Measurements from ENCODE around the gene CBX7. TPM values are rescaled to one million over a fixed set of nuclear protein-coding genes. Genes with fewer than 3 reads are reported as not detected.
A peak's percentile ranks its signal among the peaks of the same experiment; 100 is the strongest.

The CBX7 gene
- total and polyA plus RNA-seq, 9 of the 15 experiments (the other 6 are each of a cell fraction or from before 2014, with no cell fraction given), result 0.04 to 5.2 (median 2.8) TPM

DNA sequence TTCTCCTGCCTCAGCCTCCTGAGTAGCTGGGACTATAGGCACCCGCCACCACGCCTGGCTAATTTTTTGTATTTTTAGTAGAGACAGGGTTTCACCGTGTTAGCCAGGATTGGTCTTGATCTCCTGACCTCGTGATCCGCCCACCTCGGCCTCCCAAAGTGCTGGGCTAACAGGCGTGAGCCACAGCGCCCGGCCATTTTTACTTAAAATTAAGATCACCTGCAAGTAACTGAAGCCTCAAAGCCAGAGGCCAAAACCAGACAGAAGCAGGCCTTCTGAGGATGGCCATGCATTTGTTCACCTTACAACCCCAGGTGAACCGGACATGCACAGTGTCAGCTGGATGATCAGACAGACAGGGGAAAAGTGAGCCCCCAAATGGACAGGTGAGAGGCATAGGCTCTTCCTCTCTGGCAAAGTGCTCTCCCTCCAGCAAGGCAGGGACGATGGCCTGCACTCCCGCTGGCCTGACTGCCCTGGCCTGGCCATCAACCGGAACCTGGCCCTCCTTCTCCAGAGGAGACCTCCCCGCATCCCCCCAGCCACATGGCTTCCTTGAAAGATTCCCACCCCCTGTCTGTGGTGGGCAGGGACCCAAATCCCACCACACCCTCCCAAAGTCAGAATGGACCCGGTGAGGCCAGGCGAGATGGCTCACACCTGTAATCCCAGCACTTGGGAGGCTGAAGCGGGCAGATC lies 29.6 kb downstream of the CBX7 start:
- H3K4me1 ChIP-seq (replicated peaks in 1 of 2; ENCODE audit: control insufficient read depth in 2 of 2, insufficient read depth in 2 of 2, low read length in 2 of 2), result peaks cover 0 to 2% of the 10 kb centered on the region in 2 experiments; a peak in 2 of 5 replicates
- no peak for ATAC-seq
- H3K79me2 ChIP-seq (ENCODE audit: control insufficient read depth, insufficient read depth, low read length), result no peaks in the 10 kb centered on the region
- H3K4me2 ChIP-seq (ENCODE audit: insufficient read depth, low read length), result no peak overlapping the region
- H3K9ac ChIP-seq (ENCODE audit: insufficient read depth in 1 of 2, low read depth in 2 of 2, low read length in 2 of 2), result no peak overlapping the region
- H2AFZ ChIP-seq (ENCODE audit: low read depth, low read length), result no peak overlapping the region
- H3K4me3 ChIP-seq, result no peak overlapping the region
- no peaks in the 10 kb centered on the region for H3K36me3 ChIP-seq (ENCODE audit: control insufficient read depth, insufficient read depth, low read length)
- no peak overlapping the region for H3K27ac ChIP-seq (ENCODE audit: extremely low read depth, low read depth, low read length)
- no peaks in the 10 kb centered on the region for H3K9me3 ChIP-seq (replicated peaks; ENCODE audit: control insufficient read depth, insufficient read depth, low read depth, low read length)
- in situ Hi-C loops (cut with MboI) (no loop called here), intact Hi-C loops (cut with micrococcal nuclease) (loop anchor here (5.0 kb wide), 1 partner anchor 356 kb away; no protein-coding TSS in a partner anchor)
- BruUV-seq (replicated peaks), result no TSS peak
- FAIRE-seq, result no peak
- no peaks in the 10 kb centered on the region for H3K27me3 ChIP-seq (ENCODE audit: control insufficient read depth in 2 of 2, insufficient read depth in 2 of 2, low read length in 2 of 2)
- H3K9me1 ChIP-seq (ENCODE audit: control insufficient read depth, insufficient read depth, low read length), result no peaks in the 10 kb centered on the region
- WGBS (ENCODE audit: insufficient coverage, low coverage, missing lambda C conversion rate), result 78% methylated on average over 8 of the region's 17 CpGs
- ChIA-PET POLR2A (no interaction called here), CTCF (ENCODE audit: low intra/inter-chr PET ratio) (interaction anchor here (1.6 to 1.9 kb wide), 2 partner anchors 150 to 253 kb away, joined by 6 to 8 read pairs; no protein-coding TSS in a partner anchor)
- H4K20me1 ChIP-seq (replicated peaks; ENCODE audit: control insufficient read depth, insufficient read depth, low read length), result no peaks in the 10 kb centered on the region
- DNase-seq (ENCODE audit: extremely low read depth in 1 of 4, low spot score in 3 of 4), result peak in 1 of 4 experiments; percentile 2
- TF ChIP-seq ZNF324 (CRISPR knock-in tag; IDR thresholded peaks at IDR 0.05), result no peak
- TF ChIP-seq MNT (conservative IDR thresholded peaks at IDR 0.05), result no peak
- TF ChIP-seq ZNF644 (tag; IDR thresholded peaks at IDR 0.05; ENCODE audit: low read depth), result no peak
- no peak for TF ChIP-seq ZNF436 (CRISPR knock-in tag; IDR thresholded peaks at IDR 0.05)
- TF ChIP-seq PURB (CRISPR knock-in tag; IDR thresholded peaks at IDR 0.05; ENCODE audit: low read depth), result no peak
- no peak for TF ChIP-seq CAMTA2 (CRISPR knock-in tag; conservative IDR thresholded peaks at IDR 0.05)
- no peak for TF ChIP-seq MGA (IDR thresholded peaks at IDR 0.05)
- TF ChIP-seq SRF (CRISPR knock-in tag; IDR thresholded peaks at IDR 0.05), result no peak
- no peak for TF ChIP-seq SRSF3 (IDR thresholded peaks at IDR 0.05; ENCODE audit: insufficient read depth, low read length)

All from K562 (cell line).